ENCODE results near the gene P2RX3.

DNA sequence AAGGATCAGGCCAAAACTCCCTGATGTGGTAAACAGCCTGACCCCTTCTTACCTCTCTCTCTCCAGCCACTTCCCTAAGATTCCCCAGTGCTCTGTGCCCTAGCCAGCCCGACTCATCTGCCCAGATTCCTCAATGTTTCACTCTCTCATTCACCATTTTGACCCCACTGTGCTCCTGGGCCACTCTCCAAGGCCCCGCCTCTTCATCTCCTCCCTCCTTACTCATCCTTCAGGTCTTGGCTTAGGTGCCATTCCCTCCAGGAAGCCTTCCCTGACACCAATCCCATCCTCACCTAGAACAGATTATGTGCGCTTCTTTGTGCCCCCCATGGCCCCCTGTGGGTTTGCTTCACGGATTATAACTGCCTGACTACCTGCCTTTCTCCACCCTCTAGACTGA is 75.5 kb downstream of the P2RX3 start:
- TF ChIP-seq, protein P1, sequence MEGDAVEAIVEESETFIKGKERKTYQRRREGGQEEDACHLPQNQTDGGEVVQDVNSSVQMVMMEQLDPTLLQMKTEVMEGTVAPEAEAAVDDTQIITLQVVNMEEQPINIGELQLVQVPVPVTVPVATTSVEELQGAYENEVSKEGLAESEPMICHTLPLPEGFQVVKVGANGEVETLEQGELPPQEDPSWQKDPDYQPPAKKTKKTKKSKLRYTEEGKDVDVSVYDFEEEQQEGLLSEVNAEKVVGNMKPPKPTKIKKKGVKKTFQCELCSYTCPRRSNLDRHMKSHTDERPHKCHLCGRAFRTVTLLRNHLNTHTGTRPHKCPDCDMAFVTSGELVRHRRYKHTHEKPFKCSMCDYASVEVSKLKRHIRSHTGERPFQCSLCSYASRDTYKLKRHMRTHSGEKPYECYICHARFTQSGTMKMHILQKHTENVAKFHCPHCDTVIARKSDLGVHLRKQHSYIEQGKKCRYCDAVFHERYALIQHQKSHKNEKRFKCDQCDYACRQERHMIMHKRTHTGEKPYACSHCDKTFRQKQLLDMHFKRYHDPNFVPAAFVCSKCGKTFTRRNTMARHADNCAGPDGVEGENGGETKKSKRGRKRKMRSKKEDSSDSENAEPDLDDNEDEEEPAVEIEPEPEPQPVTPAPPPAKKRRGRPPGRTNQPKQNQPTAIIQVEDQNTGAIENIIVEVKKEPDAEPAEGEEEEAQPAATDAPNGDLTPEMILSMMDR (IDR thresholded peaks at IDR 0.05): no peak
- no peak for TF ChIP-seq POLR2AphosphoS5 (IDR thresholded peaks at IDR 0.05)
- TF ChIP-seq EP300 (IDR thresholded peaks at IDR 0.05): no peak

All from esophagus muscularis mucosa (tissue), 4 donors.